ENCODE measurements around the gene ACTN4. TPM values are rescaled to one million over a fixed set of nuclear protein-coding genes. Genes with fewer than 3 reads are reported as not detected.
A peak's percentile ranks its signal among the peaks of the same experiment; 100 is the strongest.
"Not testable (repeated sequence)": the region's sequence is repeated elsewhere in the genome, so short reads cannot be mapped to it uniquely, and the experiment has no call there.

The ACTN4 gene
- total RNA-seq, 1 experiment from 2014 or later: 922 TPM

- in situ Hi-C loops (cut with HindIII; ENCODE audit: low pct_unique_long_range_greater_than_20kb, low sequenced_read_pairs); DNase-seq (ENCODE audit: low read depth): not testable (repeated sequence)
These were observed 114.5 kb downstream of the ACTN4 start for GRCh38 chr19:38761884-38762389.

- in situ Hi-C loops (cut with HindIII; ENCODE audit: low pct_unique_long_range_greater_than_20kb, low sequenced_read_pairs): no loop called here
- DNase-seq (ENCODE audit: low read depth): peak; percentile 95
These were observed 116.4 kb downstream of the ACTN4 start for GRCh38 chr19:38763795-38764220.

- DNase-seq (ENCODE audit: low read depth): no peak
- in situ Hi-C loops (cut with HindIII; ENCODE audit: low pct_unique_long_range_greater_than_20kb, low sequenced_read_pairs): no loop called here
These were observed 117.8 kb downstream of the ACTN4 start for GRCh38 chr19:38765214-38765613.

- in situ Hi-C loops (cut with HindIII; ENCODE audit: low pct_unique_long_range_greater_than_20kb, low sequenced_read_pairs): no loop called here
- no peak for DNase-seq (ENCODE audit: low read depth)
These were observed 119.0 kb downstream of the ACTN4 start for GRCh38 chr19:38766276-38767047.

- DNase-seq (ENCODE audit: low read depth): no peak
- in situ Hi-C loops (cut with HindIII; ENCODE audit: low pct_unique_long_range_greater_than_20kb, low sequenced_read_pairs): no loop called here
These were observed 122.3 kb downstream of the ACTN4 start for GRCh38 chr19:38769635-38770211.

- DNase-seq (ENCODE audit: low read depth); in situ Hi-C loops (cut with HindIII; ENCODE audit: low pct_unique_long_range_greater_than_20kb, low sequenced_read_pairs): not testable (repeated sequence)
These were observed 122.9 kb downstream of the ACTN4 start for GRCh38 chr19:38770228-38770948.

DNA sequence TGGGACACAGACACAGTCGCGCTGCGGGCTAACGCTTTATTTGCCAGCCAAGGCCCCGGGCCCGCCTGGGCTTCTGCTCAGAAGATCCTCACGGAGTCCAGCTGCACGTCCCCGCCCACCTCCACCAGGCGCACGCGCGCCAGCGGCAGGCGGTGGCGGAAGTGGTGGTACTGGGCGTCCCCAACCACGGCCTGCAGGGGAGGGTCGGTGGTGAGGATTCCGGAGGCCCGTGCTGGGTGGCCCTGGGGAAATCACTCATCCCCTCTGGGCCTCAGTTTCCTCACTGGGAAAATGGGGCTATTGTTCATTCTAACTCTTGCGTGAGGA lies 123.5 kb downstream of the ACTN4 start:
- DNase-seq (ENCODE audit: low read depth); in situ Hi-C loops (cut with HindIII; ENCODE audit: low pct_unique_long_range_greater_than_20kb, low sequenced_read_pairs): not testable (repeated sequence)

DNA sequence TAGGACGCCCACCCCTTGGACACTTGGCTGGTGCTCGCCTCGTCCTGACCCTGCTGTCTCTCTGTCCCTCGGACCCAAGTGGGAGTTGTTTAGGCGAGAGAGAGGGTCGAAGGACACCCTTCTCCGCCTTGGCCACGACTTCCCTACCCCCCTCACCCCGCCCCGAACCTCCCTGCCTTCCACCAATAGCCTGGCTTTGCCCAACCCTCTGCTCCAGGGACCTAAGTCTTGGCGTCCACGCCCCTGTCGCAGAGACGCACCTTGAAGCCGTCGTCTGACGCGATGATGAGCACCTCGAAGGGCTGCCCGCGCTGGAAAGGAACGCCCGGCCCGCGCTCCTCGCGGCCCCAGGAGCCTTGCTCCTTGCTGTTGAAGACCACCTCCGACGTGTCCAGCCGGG lies 124.1 kb downstream of the ACTN4 start:
- DNase-seq (ENCODE audit: low read depth); in situ Hi-C loops (cut with HindIII; ENCODE audit: low pct_unique_long_range_greater_than_20kb, low sequenced_read_pairs): not testable (repeated sequence)

DNA sequence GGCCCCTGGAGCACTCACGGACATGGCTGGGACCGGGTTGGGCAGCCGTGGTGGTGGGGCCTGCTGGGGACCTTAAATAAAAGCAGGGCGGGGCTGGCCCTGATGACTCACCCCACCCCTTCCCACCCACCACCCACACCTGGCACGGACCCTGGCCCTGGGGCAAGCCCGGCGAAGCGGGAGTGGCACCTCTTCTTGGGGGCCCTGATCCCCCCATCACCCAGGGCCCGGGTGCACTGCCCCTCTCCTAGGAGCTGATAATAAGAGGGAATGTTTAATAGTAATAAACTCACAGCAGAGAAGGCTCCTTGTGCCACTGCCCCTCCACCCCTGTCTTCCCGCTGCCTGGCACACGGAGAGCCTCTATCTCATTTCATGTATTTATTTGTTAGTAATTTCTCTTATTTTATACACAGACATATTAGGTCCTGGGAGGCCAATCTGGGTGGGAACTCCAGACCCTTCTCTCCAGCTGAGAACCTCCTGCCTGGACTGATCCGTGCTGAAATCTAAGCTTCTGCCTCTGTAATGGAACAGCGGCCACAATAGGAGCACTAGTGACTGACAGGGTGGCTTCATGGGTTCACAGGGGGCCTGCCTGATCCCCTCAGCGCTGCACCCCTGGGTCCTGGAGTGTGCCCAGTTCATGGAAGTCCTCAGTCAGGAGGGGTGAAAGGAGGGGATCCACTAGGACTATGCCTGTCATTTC lies 126.2 kb downstream of the ACTN4 start, which contains the start of gene LGALS7:
LGALS7 (minus strand) TSS at position 49 of the 709 bp plus-strand sequence; CDS start at position 24, 25 bp downstream.
- no peak for DNase-seq (ENCODE audit: low read depth)
- in situ Hi-C loops (cut with HindIII; ENCODE audit: low pct_unique_long_range_greater_than_20kb, low sequenced_read_pairs): no loop called here

DNA sequence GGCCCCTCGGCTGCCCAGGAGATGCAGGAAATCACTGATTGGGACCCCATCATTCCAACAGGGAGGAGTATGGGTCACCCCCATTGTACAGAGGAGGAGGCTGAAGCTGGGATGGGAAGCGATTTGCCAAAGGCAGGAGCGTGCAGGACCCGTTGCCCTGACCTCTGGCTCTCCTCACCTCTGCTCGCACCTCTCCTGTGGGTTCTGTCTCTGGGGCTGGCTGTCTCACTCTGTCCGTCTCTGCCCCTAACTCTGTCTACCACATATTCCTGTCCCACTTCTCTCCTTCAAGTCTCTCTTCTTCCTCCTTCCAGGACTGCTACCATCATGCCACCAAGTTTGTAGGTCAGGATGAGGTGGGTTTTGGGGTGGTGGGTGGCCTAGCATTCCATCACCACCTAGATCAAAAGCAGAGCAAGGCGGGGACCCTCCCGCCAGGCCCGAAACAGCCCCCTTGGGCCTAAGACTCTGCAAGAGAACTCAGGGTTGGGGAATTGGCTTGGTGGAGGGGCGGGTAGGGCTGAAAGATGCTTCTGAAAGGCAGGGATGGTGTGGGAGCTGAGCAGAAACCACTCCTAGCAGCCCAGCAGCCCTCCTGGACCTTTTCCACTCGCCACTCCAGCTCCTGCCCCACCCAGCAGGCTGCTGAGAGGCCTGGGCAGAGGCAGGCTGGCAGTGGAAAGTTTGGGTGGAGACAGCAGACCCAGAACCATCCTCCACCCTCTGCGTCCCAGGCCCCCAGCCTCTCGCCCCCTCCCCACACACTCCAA lies 126.9 kb downstream of the ACTN4 start:
- in situ Hi-C loops (cut with HindIII; ENCODE audit: low pct_unique_long_range_greater_than_20kb, low sequenced_read_pairs): no loop called here
- DNase-seq (ENCODE audit: low read depth): no peak

DNA sequence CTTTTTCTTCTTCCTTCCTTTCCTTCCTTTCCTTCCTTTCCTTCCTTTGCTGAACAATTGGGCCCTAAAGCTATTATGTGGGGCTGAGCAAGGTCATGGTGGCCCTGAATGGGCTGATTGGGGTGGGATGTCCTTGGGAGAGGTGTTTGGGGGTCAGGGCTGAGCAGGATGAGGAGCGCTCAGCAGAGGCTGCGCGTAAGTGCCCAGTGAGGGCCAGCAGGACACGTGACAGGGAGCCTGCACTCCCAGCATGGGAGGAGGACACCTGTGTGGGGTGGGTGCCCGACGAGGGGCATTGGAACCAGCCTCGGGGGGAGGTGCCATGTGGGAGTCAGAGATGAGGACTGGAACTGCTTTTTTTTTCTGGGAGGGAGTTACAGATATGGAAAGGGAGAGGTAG lies 131.3 kb downstream of the ACTN4 start:
- in situ Hi-C loops (cut with HindIII; ENCODE audit: low pct_unique_long_range_greater_than_20kb, low sequenced_read_pairs): loop anchor here (25.0 kb wide), 1 partner anchor 241 kb away; no protein-coding TSS in a partner anchor
- no peak for DNase-seq (ENCODE audit: low read depth)

GRCh38 chr19:38780443-38780842 lies 133.0 kb downstream of the ACTN4 start:
- in situ Hi-C loops (cut with HindIII; ENCODE audit: low pct_unique_long_range_greater_than_20kb, low sequenced_read_pairs): loop anchor here (25.0 kb wide), 1 partner anchor 243 kb away; no protein-coding TSS in a partner anchor
- no peak for DNase-seq (ENCODE audit: low read depth)

- in situ Hi-C loops (cut with HindIII; ENCODE audit: low pct_unique_long_range_greater_than_20kb, low sequenced_read_pairs): loop anchor here (25.0 kb wide), 1 partner anchor 244 kb away; no protein-coding TSS in a partner anchor
- DNase-seq (ENCODE audit: low read depth): no peak
These were observed 133.6 kb downstream of the ACTN4 start for GRCh38 chr19:38781058-38781457.

Other genes starting within 250 kb of the ACTN4 start
- gene FAM98C, start 244.6 kb upstream of the ACTN4 start, total RNA-seq (2014; rRNA removed; shearing (Covaris generic); ENCODE audit: low replicate concordance): 23.9 and 31.9 TPM in 2 replicates
- gene RASGRP4, start 221.4 kb upstream of the ACTN4 start, total RNA-seq (2014; rRNA removed; shearing (Covaris generic); ENCODE audit: low replicate concordance): not detected in 2 replicates
- under 0.01 TPM in 1 of 2 replicates, not detected in the other for gene RYR1, start 214.0 kb upstream of the ACTN4 start, total RNA-seq (2014; rRNA removed; shearing (Covaris generic); ENCODE audit: low replicate concordance)
- 1.3 and 1.6 TPM in 2 replicates for gene MAP4K1, start 29.7 kb upstream of the ACTN4 start, total RNA-seq (2014; rRNA removed; shearing (Covaris generic); ENCODE audit: low replicate concordance)
- 642 and 878 TPM in 2 replicates for gene EIF3K, start 28.5 kb upstream of the ACTN4 start, total RNA-seq (2014; rRNA removed; shearing (Covaris generic); ENCODE audit: low replicate concordance)
- gene CAPN12, start 96.8 kb downstream of the ACTN4 start, total RNA-seq (2014; rRNA removed; shearing (Covaris generic); ENCODE audit: low replicate concordance): 0.46 and 2.3 TPM in 2 replicates
- not detected in 2 replicates for gene LGALS7, start 125.9 kb downstream of the ACTN4 start, total RNA-seq (2014; rRNA removed; shearing (Covaris generic); ENCODE audit: low replicate concordance)
- not detected in 2 replicates for gene LGALS7B, start 141.6 kb downstream of the ACTN4 start, total RNA-seq (2014; rRNA removed; shearing (Covaris generic); ENCODE audit: low replicate concordance)
- not detected in 2 replicates for gene LGALS4, start 165.3 kb downstream of the ACTN4 start, total RNA-seq (2014; rRNA removed; shearing (Covaris generic); ENCODE audit: low replicate concordance)
- gene ECH1, start 184.1 kb downstream of the ACTN4 start, total RNA-seq (2014; rRNA removed; shearing (Covaris generic); ENCODE audit: low replicate concordance): 241 and 276 TPM in 2 replicates
- gene HNRNPL, start 202.3 kb downstream of the ACTN4 start, total RNA-seq (2014; rRNA removed; shearing (Covaris generic); ENCODE audit: low replicate concordance): 501 and 509 TPM in 2 replicates
- 9.9 and 12.6 TPM in 2 replicates for gene RINL, start 230.6 kb downstream of the ACTN4 start, total RNA-seq (2014; rRNA removed; shearing (Covaris generic); ENCODE audit: low replicate concordance)